ENCODE data around the gene ERC1. TPM values are rescaled to one million over a fixed set of nuclear protein-coding genes. Genes with fewer than 3 reads are reported as not detected.

Gene ERC1
- total and polyA plus RNA-seq, 2 of the 4 experiments (the other 2 are of a cell fraction), result 11.6 to 25.6 TPM

GRCh38 chr12:1102791-1103450, 111.9 kb downstream of the ERC1 start:
- Histone ChIP-seq H2AFZ (replicated peaks; ENCODE audit: low read length, poor library complexity) (no peak overlapping the region), H2BK15ac (ENCODE audit: low read depth, low read length) (no peak overlapping the region), H2AK5ac (ENCODE audit: low read depth, low read length) (no peak overlapping the region), H3K4me3 (ENCODE audit: insufficient read depth, low read depth, low read length) (no peak overlapping the region), H3K9me3 (ENCODE audit: control insufficient read depth, insufficient read depth, low read length) (no peaks in the 10 kb centered on the region), H3K23ac (ENCODE audit: low read depth, low read length) (no peak overlapping the region), H3K27me3 (ENCODE audit: control insufficient read depth, insufficient read depth, low read length) (no peaks in the 10 kb centered on the region), H2BK20ac (ENCODE audit: low read depth, low read length) (no peak overlapping the region), H3K27ac (ENCODE audit: insufficient read depth, low read length) (no peak overlapping the region), H4K20me1 (ENCODE audit: insufficient read depth, low read length) (peaks cover 20% of the 10 kb centered on the region), H3K4ac (ENCODE audit: low read depth, low read length) (no peak overlapping the region), H4K8ac (ENCODE audit: low read depth in 2 of 2, low read length in 2 of 2) (no peak overlapping the region), H3K9ac (ENCODE audit: low read depth, low read length) (no peak overlapping the region), H3K18ac (ENCODE audit: low read depth, low read length) (no peak overlapping the region), H3K4me1 (ENCODE audit: control insufficient read depth, insufficient read depth, low read length) (peaks cover 4% of the 10 kb centered on the region; the same call in 1 of the 2 replicates), H2AK9ac (replicated peaks; ENCODE audit: low read depth, low read length, poor library complexity) (no peak overlapping the region), H2BK5ac (ENCODE audit: low read depth, low read length, poor library complexity, severe bottlenecking) (no peak overlapping the region), H4K91ac (ENCODE audit: insufficient read depth, low read depth, low read length) (no peak overlapping the region), H3K79me1 (ENCODE audit: low read depth in 1 of 2, low read length in 2 of 2) (peaks cover 57 to 66% of the 10 kb centered on the region in 2 experiments), H2BK120ac (ENCODE audit: low read depth, low read length) (no peak overlapping the region), H3K56ac (ENCODE audit: extremely low read depth, insufficient read depth, low read length) (no peak overlapping the region), H3K14ac (replicated peaks; ENCODE audit: low read depth, low read length) (no peak overlapping the region), H3K4me2 (ENCODE audit: low read depth, low read length) (no peak overlapping the region), H3K9me1 (ENCODE audit: insufficient read depth, low read length) (peaks cover 7% of the 10 kb centered on the region), H4K5ac (ENCODE audit: low read depth, low read length) (no peak overlapping the region), H3K36me3 (ENCODE audit: control insufficient read depth, insufficient read depth, low read length) (peaks cover 2% of the 10 kb centered on the region)
- no TSS peak for BruUV-seq (replicated peaks)
- no peak for ATAC-seq (ENCODE audit: low read depth)
- 95% methylated on average over 6 of the region's 10 CpGs; no CpG with 5 or more reads in 1 of the 2 experiments for WGBS, 2 experiments (ENCODE audit: extremely low coverage in 2 of 2, insufficient read length in 1 of 2)
- intact Hi-C loops (cut with micrococcal nuclease) (no loop called here), dilution Hi-C loops (cut with HindIII; ENCODE audit: low sequenced_read_pairs, unreplicated experiment) (loop anchor here (25.0 kb wide), 1 partner anchor 459 kb away; no protein-coding TSS in a partner anchor), in situ Hi-C loops (cut with MboI; ENCODE audit: low sequenced_read_pairs) (no loop called here)
- POLR2A ChIA-PET (ENCODE audit: unreplicated experiment), result no interaction called here
- CTCF ChIA-PET, result interaction anchor here (1.9 kb wide), 1 partner anchor 10 kb away, joined by 10 read pairs; no protein-coding TSS in a partner anchor
- no peak for TF ChIP-seq USF2 (IDR thresholded peaks at IDR 0.05; ENCODE audit: low read depth, low read length)
- TF ChIP-seq MAFK (IDR thresholded peaks at IDR 0.05; ENCODE audit: low read depth, low read length), result no peak
- no peak for TF ChIP-seq FOS (IDR thresholded peaks at IDR 0.05; ENCODE audit: low read depth, low read length)
- no peak for TF ChIP-seq CTCF (conservative IDR thresholded peaks at IDR 0.05; ENCODE audit: low read depth, low read length)
- no peak for DNase-seq
